H9 (cell line): ENCODE results near the gene SURF4. TPM values are rescaled to one million over a fixed set of nuclear protein-coding genes. Genes with fewer than 3 reads are reported as not detected.

Experiments used
- DNase-seq: peaks from one replicate; pipeline ENCODE4 v3.0.0-alpha.2; 2017
- H2AFZ ChIP-seq: one replicate; pipeline ENCODE4 v1.6.1; 2013; ENCODE audit warnings: mild to moderate bottlenecking, low read length, control low read depth, moderate library complexity
- H2AK5ac ChIP-seq: 2 replicates; pipeline ENCODE4 v1.6.1; 2013; ENCODE audit warnings: low read length, control low read depth, mixed read lengths; ENCODE audit not compliant: insufficient read length
- H2BK120ac ChIP-seq: one replicate; pipeline ENCODE4 v1.6.1; 2013; ENCODE audit warnings: low read depth, mild to moderate bottlenecking, low read length, control low read depth, inconsistent platforms; ENCODE audit not compliant: poor library complexity, severe bottlenecking
- H2BK12ac ChIP-seq: 2 replicates; pipeline ENCODE4 v1.6.1; 2013; ENCODE audit warnings: low read length, control low read depth, mixed read lengths, low read depth; ENCODE audit not compliant: insufficient read length
- H2BK15ac ChIP-seq: 2 replicates; pipeline ENCODE4 v1.6.1; 2013; ENCODE audit warnings: low read depth, low read length, control low read depth
- H2BK20ac ChIP-seq: one replicate; pipeline ENCODE4 v1.6.1; 2013; ENCODE audit warnings: low read depth, mild to moderate bottlenecking, low read length, control low read depth, inconsistent platforms; ENCODE audit not compliant: poor library complexity, severe bottlenecking
- H2BK5ac ChIP-seq: 2 replicates; pipeline ENCODE4 v1.6.1; 2013; ENCODE audit warnings: low read length, control low read depth, mixed read lengths; ENCODE audit not compliant: insufficient read length
- H3K14ac ChIP-seq: 2 replicates; pipeline ENCODE4 v1.6.1; 2013; ENCODE audit warnings: low read length, control low read depth; ENCODE audit not compliant: insufficient read depth
- H3K18ac ChIP-seq: 2 replicates; pipeline ENCODE4 v1.6.1; 2013; ENCODE audit warnings: low read depth, mild to moderate bottlenecking, mixed read lengths, low read length, control low read depth; ENCODE audit not compliant: insufficient read length
- H3K23ac ChIP-seq: 2 replicates; pipeline ENCODE4 v1.6.1; 2013; ENCODE audit warnings: low read length, control low read depth, mixed read lengths, low read depth; ENCODE audit not compliant: insufficient read length
- H3K23me2 ChIP-seq: 2 replicates; pipeline ENCODE4 v1.6.1; 2013; ENCODE audit warnings: low read depth, mild to moderate bottlenecking, mixed read lengths, low read length, control low read depth; ENCODE audit not compliant: insufficient read length, poor library complexity, severe bottlenecking
- H3K27ac ChIP-seq: 2 replicates; pipeline ENCODE4 v1.5.1; 2013; ENCODE audit warnings: low read length, control low read depth, mixed read lengths, low read depth; ENCODE audit not compliant: insufficient read length
- H3K27me3 ChIP-seq: 2 replicates; pipeline ENCODE4 v1.6.1; 2013; ENCODE audit warnings: low read length, control low read depth, inconsistent platforms; ENCODE audit not compliant: insufficient read depth
- H3K4ac ChIP-seq: 2 replicates; pipeline ENCODE4 v1.6.1; 2013; ENCODE audit warnings: low read depth, mild to moderate bottlenecking, control low read depth, inconsistent platforms, low read length, moderate library complexity
- H3K4me1 ChIP-seq: 2 replicates; pipeline ENCODE4 v1.6.1; 2013; ENCODE audit warnings: low read length, control low read depth, inconsistent platforms; ENCODE audit not compliant: insufficient read depth
- H3K4me2 ChIP-seq: 2 replicates; pipeline ENCODE4 v1.6.1; 2013; ENCODE audit warnings: low read length, control low read depth, mixed read lengths; ENCODE audit not compliant: insufficient read length, insufficient read depth
- H3K56ac ChIP-seq: 2 replicates; pipeline ENCODE4 v1.6.1; 2013; ENCODE audit warnings: low read depth, mild to moderate bottlenecking, mixed read lengths, low read length, control low read depth; ENCODE audit not compliant: insufficient read length
- H3K79me1 ChIP-seq: 2 replicates; pipeline ENCODE4 v1.6.1; 2013; ENCODE audit warnings: low read depth, mild to moderate bottlenecking, moderate library complexity, low read length, control low read depth, inconsistent platforms; ENCODE audit not compliant: insufficient read depth, poor library complexity, severe bottlenecking
- H3K79me2 ChIP-seq: 2 replicates; pipeline ENCODE4 v1.6.1; 2013; ENCODE audit warnings: low read length, control low read depth, inconsistent platforms; ENCODE audit not compliant: insufficient read depth
- H3K9ac ChIP-seq: 2 replicates; pipeline ENCODE4 v1.6.1; 2013; ENCODE audit warnings: low read length, control low read depth, mixed read lengths; ENCODE audit not compliant: insufficient read length; ENCODE audit errors: extremely low read depth
- H3K9me3 ChIP-seq: one replicate; pipeline ENCODE4 v1.6.1; 2013; ENCODE audit warnings: low read depth, low read length, inconsistent platforms; ENCODE audit not compliant: control insufficient read depth
- H3T11ph ChIP-seq: one replicate; pipeline ENCODE4 v1.6.1; 2013; ENCODE audit warnings: mild to moderate bottlenecking, low read length, control low read depth, inconsistent platforms
- H4K20me1 ChIP-seq: one replicate; pipeline ENCODE4 v1.6.1; 2013; ENCODE audit not compliant: control insufficient read depth, insufficient read length, insufficient read depth
- H4K5ac ChIP-seq: 2 replicates; pipeline ENCODE4 v1.6.1; 2013; ENCODE audit warnings: low read depth, mild to moderate bottlenecking, mixed read lengths, low read length, control low read depth; ENCODE audit not compliant: insufficient read length
- H4K8ac ChIP-seq: replicated peaks from 2 replicates; pipeline ENCODE4 v1.6.1; 2013; ENCODE audit warnings: low read length, control low read depth, mixed read lengths, low read depth; ENCODE audit not compliant: insufficient read length
- H4K91ac ChIP-seq: 2 replicates; pipeline ENCODE4 v1.6.1; 2013; ENCODE audit warnings: low read depth, mild to moderate bottlenecking, moderate library complexity, mixed read lengths, low read length, control low read depth; ENCODE audit not compliant: insufficient read length
- H3K27ac Mint-ChIP-seq, 3 experiments: 2 replicates in 2 of 3; 3 replicates in 1 of 3; pipeline ENCODE4 v1.8.0; 2020 to 2021; ENCODE audit warnings: mixed read lengths in 3 of 3, mild to moderate bottlenecking in 1 of 3, moderate library complexity in 1 of 3
- H3K27me3 Mint-ChIP-seq: 2 replicates; pipeline ENCODE4 v1.8.0; 2021; ENCODE audit warnings: low read depth, mild to moderate bottlenecking, moderate library complexity, mixed read lengths
- H3K36me3 Mint-ChIP-seq, 3 experiments: 2 replicates in 2 of 3; 3 replicates in 1 of 3; pipeline ENCODE4 v1.8.0; 2020 to 2021; ENCODE audit warnings: low read depth in 3 of 3, mixed read lengths in 3 of 3; ENCODE audit not compliant: insufficient read depth in 1 of 3
- H3K4me1 Mint-ChIP-seq, 2 experiments: 2 replicates each; pipeline ENCODE4 v1.8.0; 2020; ENCODE audit warnings: mixed read lengths in 2 of 2
- H3K4me3 Mint-ChIP-seq, 2 experiments: 2 replicates in 1 of 2; 3 replicates in 1 of 2; pipeline ENCODE4 v1.8.0; 2020 to 2021; ENCODE audit warnings: mild to moderate bottlenecking in 2 of 2, mixed read lengths in 2 of 2, moderate library complexity in 1 of 2
- H3K9me3 Mint-ChIP-seq, 2 experiments: 2 replicates in 1 of 2; 3 replicates in 1 of 2; pipeline ENCODE4 v1.8.0; 2020; ENCODE audit warnings: mild to moderate bottlenecking in 2 of 2, mixed read lengths in 2 of 2, moderate library complexity in 1 of 2
- CTCF ChIP-seq: fragments of 200-600 bp; sonication (generic); conservative IDR thresholded peaks from 3 replicates; pipeline ENCODE4 v1.8.0; 2021; ENCODE audit warnings: antibody characterized with exemption, mild to moderate bottlenecking
- WGBS: extraction: QIAGEN DNeasy Blood & Tissue Kit; methylation state at CpG from one replicate; pipeline ENCODE4 v1.1.7; 2013; ENCODE audit warnings: missing lambda C conversion rate, low lambda C conversion rate, mixed read lengths; ENCODE audit not compliant: insufficient read length; ENCODE audit errors: extremely low coverage; 5-methylcytosine and 5-hydroxymethylcytosine counted together
- total RNA-seq: library from RNA; stranded (reverse); gene quantifications from 2 replicates; pipeline ENCODE4 v1.2.1, GENCODE V29; 2021

Gene SURF4
- total RNA-seq, 1 experiment from 2014 or later: 146 TPM

GRCh38 chr9:133397895-133398294 is 22.0 kb upstream of the SURF4 start:
- H3K27ac Mint-ChIP-seq: no peak overlapping the region
- WGBS: no CpG with 5 or more reads among the region's 9 CpGs
- no peak for TF ChIP-seq CTCF

More at GRCh38 chr9:133397895-133398294, 22.0 kb upstream of the SURF4 start:
- Histone ChIP-seq H3K56ac (no peak overlapping the region), H2BK20ac (no peak overlapping the region), H2BK120ac (no peak overlapping the region), H3K23me2 (no peaks in the 10 kb centered on the region), H3K4me2 (no peak overlapping the region), H3K79me2 (no peaks in the 10 kb centered on the region), H3K9me3 (no peaks in the 10 kb centered on the region), H4K20me1 (no peaks in the 10 kb centered on the region), H3K9ac (no peak overlapping the region), H4K5ac (no peak overlapping the region), H2BK15ac (no peak overlapping the region), H3K27ac (no peak overlapping the region), H3K27me3 (no peaks in the 10 kb centered on the region), H2AFZ (no peak overlapping the region), H3K4me1 (no peaks in the 10 kb centered on the region), H3K14ac (no peak overlapping the region), H3K4ac (no peak overlapping the region), H3K18ac (no peak overlapping the region), H2BK5ac (no peak overlapping the region), H2AK5ac (no peak overlapping the region), H4K8ac (no peak overlapping the region), H3K23ac (no peak overlapping the region), H3T11ph (no peak overlapping the region), H4K91ac (no peak overlapping the region), H3K79me1 (no peaks in the 10 kb centered on the region), H2BK12ac (no peak overlapping the region)
- no peak overlapping the region for H3K4me3 Mint-ChIP-seq
- no peaks in the 10 kb centered on the region; a peak in 1 of 7 replicates for H3K36me3 Mint-ChIP-seq
- no peak for DNase-seq
- peaks cover 0 to 3% of the 10 kb centered on the region in 2 experiments; a peak in 1 of 4 replicates for H3K4me1 Mint-ChIP-seq
- H3K27me3 Mint-ChIP-seq: peaks cover 24% of the 10 kb centered on the region
- H3K9me3 Mint-ChIP-seq: no peaks in the 10 kb centered on the region
